ENCODE data around the gene ZDHHC3.

The ZDHHC3 gene

DNA sequence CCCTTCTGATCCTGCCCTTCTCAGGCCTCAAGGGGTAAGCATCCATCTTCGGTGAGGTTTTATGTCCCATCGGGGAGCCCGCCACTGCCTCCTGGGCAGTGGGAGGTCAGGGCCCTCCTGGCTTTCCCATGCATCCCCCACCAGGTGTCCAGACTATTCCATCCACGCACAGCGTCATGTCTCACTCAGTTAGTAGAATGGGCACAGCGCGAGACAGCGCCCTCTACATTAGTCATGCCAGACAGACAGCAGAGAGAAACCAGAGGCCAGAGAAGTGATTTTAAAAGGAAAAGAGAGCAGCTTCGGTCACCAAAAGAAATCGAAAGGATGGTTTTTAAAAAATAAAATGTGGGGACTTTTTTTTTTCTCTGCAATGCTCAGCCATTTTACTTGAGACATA is 49.8 kb downstream of the ZDHHC3 start:
- no peak for DNase-seq

GRCh38 chr3:44924457-44925084 is 51.4 kb downstream of the ZDHHC3 start:
- no peak for DNase-seq

GRCh38 chr3:44923632-44924456 is 52.1 kb downstream of the ZDHHC3 start:
- no peak for DNase-seq

- no peak for DNase-seq
Observed at GRCh38 chr3:44920081-44920480, 55.9 kb downstream of the ZDHHC3 start.

DNA sequence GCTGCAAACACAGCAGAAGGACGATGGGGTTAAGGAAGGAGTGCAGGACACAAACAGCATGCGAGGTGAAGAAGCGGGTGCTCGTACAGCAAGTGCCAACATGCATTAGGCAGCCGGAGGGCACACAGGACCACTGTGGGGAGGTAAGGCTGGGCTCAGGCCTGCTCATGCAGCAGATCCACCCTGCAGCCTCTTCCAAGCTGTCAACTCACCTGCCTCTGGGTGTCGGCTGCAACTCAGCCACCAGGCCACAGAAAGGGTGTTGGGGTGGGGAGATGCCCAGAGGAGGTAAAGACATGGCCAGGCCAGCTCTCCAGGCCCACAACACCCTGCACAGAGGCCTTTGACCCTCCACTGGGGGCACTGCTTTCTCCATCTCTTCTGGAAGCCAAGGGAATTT is 57.4 kb downstream of the ZDHHC3 start:
- DNase-seq: no peak

DNA sequence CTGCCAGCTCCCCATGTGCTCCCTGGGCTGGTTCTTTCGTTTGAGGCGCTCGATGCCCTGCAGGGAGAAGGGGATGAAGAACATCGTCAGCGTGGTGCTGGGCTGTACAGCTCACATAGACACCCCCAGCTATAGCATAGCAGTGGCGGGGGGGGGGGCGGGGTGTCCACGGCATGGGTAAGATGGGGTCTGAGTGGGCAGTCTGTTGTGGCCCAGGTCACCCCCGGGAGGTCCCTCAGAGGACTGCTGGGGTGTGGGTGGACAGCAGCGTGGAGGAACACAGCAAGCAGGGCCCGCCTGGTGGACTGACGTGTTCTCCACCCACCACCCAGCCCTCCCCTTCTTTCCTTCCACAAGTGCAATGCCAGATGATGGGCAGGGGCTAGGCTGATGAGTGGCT is 57.9 kb downstream of the ZDHHC3 start:
- no peak for DNase-seq

- no peak for DNase-seq
Observed at GRCh38 chr3:44915702-44916438, 60.1 kb downstream of the ZDHHC3 start.

- no peak for DNase-seq
Observed at GRCh38 chr3:44914936-44915335, 61.0 kb downstream of the ZDHHC3 start.

DNA sequence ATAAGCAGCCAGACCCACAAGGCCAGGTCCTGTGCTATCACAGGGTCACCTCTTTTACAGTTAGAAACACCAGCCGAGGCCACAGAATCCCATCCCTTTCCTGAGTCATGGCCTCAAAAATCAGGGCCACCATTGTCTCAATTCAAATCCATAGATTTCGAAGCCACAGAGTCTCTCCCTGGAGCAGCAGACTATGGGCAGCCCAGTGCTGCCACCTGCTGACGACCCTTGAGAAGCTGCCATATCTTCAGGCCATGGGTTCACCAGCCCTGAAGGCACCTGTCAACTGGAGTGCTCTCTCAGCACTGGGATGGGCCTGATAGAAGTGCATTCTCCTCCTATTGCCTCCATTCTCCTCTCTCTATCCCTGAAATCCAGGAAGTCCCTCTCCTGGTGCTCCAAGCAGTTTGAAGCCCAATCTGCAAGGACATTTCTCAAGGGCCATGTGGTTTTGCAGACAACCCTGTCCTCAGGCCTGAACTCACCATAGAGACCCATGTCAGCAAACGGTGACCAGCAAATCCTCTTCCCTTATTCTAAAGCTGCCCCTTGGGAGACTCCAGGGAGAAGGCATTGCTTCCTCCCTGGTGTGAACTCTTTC is 62.0 kb downstream of the ZDHHC3 start:
- DNase-seq: peak; percentile 88

DNA sequence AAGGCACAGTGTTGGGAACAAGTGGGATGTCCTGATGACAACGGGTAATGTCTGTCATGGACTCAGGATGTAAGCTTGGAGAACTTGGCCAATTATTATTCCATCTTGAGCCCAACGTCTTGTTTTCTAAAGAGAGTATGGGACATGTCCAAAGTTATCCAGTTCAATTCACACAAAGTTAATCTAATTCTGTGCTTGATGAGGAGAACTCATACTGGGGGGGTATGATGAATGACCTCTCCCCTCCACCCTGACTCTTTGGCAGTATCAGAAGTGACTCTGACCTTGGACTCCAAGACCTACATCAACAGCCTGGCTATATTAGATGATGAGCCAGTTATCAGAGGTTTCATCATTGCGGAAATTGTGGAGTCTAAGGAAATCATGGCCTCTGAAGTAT is 65.3 kb downstream of the ZDHHC3 start:
- DNase-seq: no peak

- DNase-seq: no peak
Observed at GRCh38 chr3:44909063-44909462, 66.9 kb downstream of the ZDHHC3 start.

DNA sequence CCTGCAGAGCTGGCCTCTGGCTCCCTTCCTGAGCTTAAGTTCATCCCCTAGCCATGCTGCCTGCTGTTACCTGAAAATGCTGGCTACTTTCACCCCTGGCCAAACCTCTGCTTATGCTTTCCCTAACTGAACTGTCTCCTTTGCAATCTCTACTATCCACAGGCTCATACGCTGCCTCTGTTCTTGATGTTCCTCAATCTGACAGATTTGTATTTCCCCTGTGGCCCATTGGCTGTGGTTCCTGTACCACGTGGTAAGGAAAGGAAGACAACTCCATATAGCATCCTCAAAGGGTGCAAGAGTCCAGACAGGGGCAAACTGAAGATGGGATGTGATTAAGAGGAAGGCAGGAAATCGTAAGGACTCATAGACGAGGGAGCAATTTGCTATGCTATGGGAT is 68.4 kb downstream of the ZDHHC3 start:
- DNase-seq: no peak

DNA sequence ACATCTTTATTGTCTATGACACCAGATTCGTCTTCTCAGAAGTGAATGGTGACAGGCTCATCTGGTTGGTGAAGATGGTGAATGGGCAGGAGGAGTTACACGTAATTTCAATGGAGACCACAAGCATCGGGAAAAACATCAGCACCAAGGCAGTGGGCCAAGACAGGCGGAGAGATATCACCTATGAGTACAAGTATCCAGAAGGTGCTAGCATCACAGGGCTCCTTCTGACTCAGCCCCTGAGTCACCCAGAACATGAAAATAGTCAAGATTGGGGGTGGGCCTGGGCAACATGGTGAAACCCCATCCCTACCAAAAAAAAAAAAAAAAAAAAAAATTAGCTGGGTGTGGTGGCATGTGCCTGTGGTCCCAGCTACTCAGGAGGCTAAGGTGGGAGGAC is 69.0 kb downstream of the ZDHHC3 start:
- DNase-seq: no peak

DNA sequence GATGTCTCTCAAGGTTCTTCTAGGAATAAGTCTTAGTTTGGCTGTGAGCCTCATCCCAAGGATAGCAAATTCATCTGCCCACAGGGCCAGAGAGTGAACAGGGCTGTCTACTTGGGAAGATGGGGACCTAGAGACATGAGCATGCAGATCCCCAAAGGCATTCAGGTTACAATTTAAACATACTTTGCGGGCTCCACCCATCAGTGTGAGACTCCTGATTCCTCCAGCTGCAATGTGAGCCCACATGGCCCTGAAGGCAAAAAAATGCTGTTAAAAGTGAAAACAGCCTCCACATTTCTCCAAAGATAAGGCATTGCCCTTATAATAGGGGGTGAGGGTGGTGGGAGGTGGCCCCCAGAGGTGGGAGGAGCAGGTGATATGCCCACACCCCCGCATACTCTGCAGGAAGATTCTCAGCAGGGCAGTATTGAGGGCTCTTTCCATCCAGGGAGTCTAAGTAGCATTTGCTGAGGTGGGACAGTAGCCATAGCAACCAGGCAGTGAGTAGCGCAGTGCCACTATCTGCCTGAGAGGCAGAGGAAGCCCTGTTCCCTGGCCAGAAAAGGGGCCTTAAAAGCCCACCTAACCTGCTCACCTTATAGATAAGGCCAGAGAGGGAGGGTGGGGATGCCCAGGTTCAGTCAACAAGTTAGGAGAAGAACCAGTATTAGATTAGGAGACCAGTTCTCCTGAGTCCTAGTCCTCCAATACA is 70.4 kb downstream of the ZDHHC3 start:
- no peak for DNase-seq

DNA sequence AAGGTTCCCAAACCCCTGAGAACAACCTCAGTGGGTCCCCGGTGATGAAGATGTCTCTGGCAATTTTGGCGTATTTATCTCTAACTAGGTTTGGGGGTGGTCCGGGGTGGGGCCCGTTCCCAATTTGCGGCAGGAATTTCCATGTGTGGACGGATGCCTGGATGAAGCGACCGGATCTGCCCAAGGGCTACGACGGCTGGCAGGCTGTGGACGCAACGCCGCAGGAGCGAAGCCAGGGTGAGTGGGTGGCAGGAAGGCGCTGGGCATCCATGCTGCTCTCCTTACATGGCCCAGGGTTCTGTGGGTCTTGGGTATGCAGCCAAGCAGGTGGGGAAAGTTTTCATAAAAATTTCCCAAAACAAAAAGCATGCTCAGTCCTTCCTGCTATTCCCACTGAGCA is 72.2 kb downstream of the ZDHHC3 start:
- no peak for DNase-seq

GRCh38 chr3:44903314-44903713 is 72.7 kb downstream of the ZDHHC3 start:
- no peak for DNase-seq

DNA sequence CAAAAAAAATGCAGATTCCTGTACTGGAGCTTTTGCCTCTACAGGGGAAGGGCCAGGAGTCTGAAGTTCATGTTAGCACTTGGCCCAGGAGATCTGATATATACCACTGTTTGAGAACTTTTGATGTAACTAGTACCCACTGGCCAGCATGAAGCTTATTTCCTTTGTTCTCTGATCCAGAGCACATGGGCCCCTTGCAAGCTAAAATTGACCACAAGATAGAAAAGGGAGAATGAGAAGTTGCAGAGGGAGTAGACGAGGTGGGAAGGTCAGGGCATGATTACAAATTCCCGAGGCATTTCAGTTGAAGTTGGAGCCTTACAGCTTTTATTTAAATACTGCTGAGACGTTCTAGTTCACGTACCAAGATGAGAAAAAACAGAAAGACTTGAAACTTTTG is 73.3 kb downstream of the ZDHHC3 start:
- no peak for DNase-seq

DNA sequence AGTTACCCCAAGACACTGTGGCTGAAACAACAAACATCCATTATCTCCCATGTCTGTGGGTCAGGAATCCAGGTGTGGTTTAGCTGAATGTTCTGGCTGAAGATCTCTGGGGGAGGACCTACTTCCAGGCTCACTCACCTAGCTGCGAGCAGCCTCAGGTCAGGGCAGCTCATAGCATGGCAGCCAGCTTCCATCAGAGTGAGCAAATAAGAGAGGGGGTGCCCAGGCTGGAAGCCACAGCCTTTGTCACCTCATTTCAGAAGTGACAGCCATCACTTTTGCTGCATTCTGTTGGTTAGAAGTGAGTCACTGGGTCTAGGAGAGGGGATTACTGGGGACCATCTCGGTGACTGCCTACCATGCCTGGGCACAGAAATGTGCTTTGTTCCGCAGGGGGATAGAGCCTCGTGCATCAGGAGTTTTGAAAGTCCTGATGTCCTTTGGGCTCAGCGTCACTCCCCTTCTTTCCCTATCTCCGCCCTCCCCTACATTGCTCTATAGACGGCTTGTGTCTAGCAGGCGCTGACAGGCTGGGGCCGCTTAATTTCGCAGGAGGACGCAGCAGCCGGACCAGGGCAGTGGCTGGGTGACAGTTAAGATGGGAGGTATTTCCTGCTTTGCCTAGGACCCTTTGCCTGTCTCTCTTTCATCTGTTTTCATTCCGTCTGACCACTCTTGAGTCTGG is 76.1 kb downstream of the ZDHHC3 start:
- no peak for DNase-seq

DNA sequence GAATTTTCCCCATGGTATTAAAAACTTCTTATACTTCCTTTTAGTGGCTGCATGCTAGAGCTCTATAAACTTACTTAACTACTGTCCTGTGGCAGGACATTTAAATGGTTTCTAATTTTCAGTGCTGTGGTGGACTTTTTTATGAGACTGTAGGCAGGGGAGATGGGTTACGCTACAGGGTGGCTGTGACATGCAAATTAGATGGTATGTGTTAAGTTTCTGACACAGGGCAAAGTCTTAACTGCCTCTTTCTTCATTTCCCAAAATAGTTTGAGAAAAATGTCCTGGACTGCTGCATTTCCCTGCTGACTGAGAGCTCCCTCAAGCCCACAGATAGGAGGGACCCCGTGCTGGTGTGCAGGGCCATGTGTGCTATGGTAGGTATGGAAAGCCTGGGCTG is 79.5 kb downstream of the ZDHHC3 start:
- DNase-seq: no peak

DNA sequence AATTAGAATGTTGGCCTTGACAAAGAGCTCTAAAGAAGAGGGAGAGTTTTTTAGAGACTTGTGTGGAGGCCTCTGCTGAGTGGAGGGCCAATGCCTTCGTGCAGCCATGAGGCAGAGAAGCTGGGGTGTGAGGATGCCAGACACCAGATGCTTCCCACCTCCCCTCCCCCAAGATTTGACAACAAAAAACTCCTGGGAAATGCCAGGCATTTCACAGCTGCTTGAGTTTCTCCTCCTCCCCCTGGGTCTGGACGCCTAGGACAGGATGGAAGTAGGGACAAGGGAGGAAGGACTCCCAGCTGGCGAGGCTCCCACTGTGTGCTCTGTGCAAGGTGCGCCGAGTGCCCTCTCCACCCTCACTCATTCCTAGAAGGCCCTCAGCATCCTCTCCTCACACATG is 81.5 kb downstream of the ZDHHC3 start:
- no peak for DNase-seq

- no peak for DNase-seq
Observed at GRCh38 chr3:44893097-44893496, 82.9 kb downstream of the ZDHHC3 start.

- DNase-seq: no peak
Observed at GRCh38 chr3:44892689-44893088, 83.3 kb downstream of the ZDHHC3 start.
